Colon (tissue), 2 donors: ENCODE data around the gene AP1S1.
"Not testable (repeated sequence)": the region's sequence is repeated elsewhere in the genome, so short reads cannot be mapped to it uniquely, and the experiment has no call there.

Source experiments
- FAIRE-seq: peaks from 2 replicates; lab custom pipeline; 2012; peaks lifted over from hg19 to GRCh38; lab: Jason Lieb, UNC
- donor health status: control.
- donor health status: control.

AP1S1 gene

GRCh38 chr7:101125989-101126650 lies 28.2 kb upstream of the AP1S1 start:
- FAIRE-seq: no peak

GRCh38 chr7:101126651-101127459 lies 27.4 kb upstream of the AP1S1 start, which contains the start of gene SERPINE1:
SERPINE1 (plus strand) TSS chr7:101127104; CDS start chr7:101128394, 1,290 bp downstream.
- FAIRE-seq: no peak

GRCh38 chr7:101127460-101128039 lies 26.7 kb upstream of the AP1S1 start:
- no peak for FAIRE-seq

GRCh38 chr7:101128040-101128834 lies 26.0 kb upstream of the AP1S1 start:
- no peak for FAIRE-seq

GRCh38 chr7:101129603-101130117 lies 24.6 kb upstream of the AP1S1 start:
- no peak for FAIRE-seq

GRCh38 chr7:101132626-101133600 lies 21.4 kb upstream of the AP1S1 start:
- not testable (repeated sequence) for FAIRE-seq

- FAIRE-seq: no peak
Measured at GRCh38 chr7:101133621-101134398, 20.5 kb upstream of the AP1S1 start.

- no peak for FAIRE-seq
Measured at GRCh38 chr7:101134399-101134980, 19.8 kb upstream of the AP1S1 start.

- FAIRE-seq: no peak
Measured at GRCh38 chr7:101137651-101138212, 16.5 kb upstream of the AP1S1 start.

GRCh38 chr7:101138213-101138870 lies 15.9 kb upstream of the AP1S1 start:
- FAIRE-seq: no peak

- FAIRE-seq: no peak
Measured at GRCh38 chr7:101140339-101140699, 14.0 kb upstream of the AP1S1 start.

- no peak for FAIRE-seq
Measured at GRCh38 chr7:101140746-101141382, 13.4 kb upstream of the AP1S1 start.

GRCh38 chr7:101151908-101152651 lies 2.2 kb upstream of the AP1S1 start:
- no peak for FAIRE-seq

GRCh38 chr7:101154693-101155102 lies 422 bp downstream of the AP1S1 start:
- FAIRE-seq: no peak

- no peak for FAIRE-seq
Measured at GRCh38 chr7:101155303-101155702, 1.0 kb downstream of the AP1S1 start.

GRCh38 chr7:101156277-101156676 lies 2.0 kb downstream of the AP1S1 start:
- no peak for FAIRE-seq

GRCh38 chr7:101156866-101157589 lies 2.8 kb downstream of the AP1S1 start:
- FAIRE-seq: no peak
